GM12872 (cell line): Measurements from ENCODE around the gene LDB1.

Experiments used
- TF ChIP-seq, protein P1 (sequence below): IDR thresholded peaks from 3 replicates; pipeline ENCODE4 v1.5.1; 2011; ENCODE audit warnings: low read depth, mild to moderate bottlenecking, low read length, moderate library complexity; ENCODE audit not compliant: insufficient read depth

Gene LDB1

DNA sequence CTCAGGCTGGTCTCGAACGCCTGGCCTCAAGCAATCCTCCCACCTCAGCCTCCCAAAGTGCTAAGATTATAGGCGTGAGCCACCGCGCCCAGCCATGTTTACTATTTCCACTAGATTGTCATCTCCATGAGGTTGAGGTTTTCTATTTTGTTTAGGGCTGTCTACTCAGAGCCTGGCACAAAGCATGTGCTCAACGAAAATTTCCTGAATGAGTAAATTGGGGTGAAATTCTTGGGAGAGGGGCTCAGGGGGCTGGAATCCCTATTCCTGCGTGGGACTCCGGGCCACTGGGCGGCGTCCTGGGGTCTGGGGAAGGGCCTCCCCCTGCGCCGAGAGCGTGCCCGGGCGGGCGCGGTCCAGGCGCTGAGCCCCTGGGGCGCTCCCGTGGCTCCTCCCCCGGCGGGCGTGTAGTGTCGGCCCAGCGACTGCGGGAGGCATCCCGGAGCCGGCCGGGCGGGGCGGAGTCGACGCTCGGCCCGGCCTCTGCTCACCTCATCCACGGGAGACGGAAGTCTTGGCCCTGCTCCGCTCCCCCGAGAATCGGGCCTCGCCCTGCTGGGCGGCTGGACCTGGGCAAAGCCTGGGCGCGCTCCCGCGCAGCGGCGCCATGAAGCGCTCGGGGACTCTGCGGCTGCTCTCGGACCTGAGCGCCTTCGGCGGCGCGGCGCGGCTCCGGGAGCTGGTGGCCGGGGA lies 55.2 kb downstream of the LDB1 start, which contains the start of gene HPS6:
HPS6 (plus strand) TSS at position 482 of the 693 bp plus-strand sequence; CDS start at position 608, 126 bp downstream.
- TF ChIP-seq, protein P1, sequence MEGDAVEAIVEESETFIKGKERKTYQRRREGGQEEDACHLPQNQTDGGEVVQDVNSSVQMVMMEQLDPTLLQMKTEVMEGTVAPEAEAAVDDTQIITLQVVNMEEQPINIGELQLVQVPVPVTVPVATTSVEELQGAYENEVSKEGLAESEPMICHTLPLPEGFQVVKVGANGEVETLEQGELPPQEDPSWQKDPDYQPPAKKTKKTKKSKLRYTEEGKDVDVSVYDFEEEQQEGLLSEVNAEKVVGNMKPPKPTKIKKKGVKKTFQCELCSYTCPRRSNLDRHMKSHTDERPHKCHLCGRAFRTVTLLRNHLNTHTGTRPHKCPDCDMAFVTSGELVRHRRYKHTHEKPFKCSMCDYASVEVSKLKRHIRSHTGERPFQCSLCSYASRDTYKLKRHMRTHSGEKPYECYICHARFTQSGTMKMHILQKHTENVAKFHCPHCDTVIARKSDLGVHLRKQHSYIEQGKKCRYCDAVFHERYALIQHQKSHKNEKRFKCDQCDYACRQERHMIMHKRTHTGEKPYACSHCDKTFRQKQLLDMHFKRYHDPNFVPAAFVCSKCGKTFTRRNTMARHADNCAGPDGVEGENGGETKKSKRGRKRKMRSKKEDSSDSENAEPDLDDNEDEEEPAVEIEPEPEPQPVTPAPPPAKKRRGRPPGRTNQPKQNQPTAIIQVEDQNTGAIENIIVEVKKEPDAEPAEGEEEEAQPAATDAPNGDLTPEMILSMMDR, result no peak; the same call in 2 of the 3 replicates

DNA sequence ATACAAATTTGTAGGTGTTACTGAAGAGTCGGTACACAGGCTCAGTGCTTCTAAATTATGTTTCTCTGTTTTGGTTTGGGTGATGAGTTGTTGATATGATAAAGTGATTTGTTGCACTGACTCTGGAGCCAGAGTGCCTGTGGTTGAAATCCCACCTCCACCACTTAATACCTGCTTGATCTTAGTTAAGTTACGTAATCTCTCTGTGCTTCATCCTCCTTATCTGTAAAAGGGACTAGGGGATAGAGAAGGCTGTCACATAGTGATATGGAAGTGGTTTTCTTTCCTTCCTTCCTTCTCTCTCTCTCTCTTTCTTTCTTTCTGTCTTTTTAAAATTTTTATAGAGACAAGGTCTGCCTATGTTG lies 55.7 kb downstream of the LDB1 start:
- TF ChIP-seq, protein P1, result no peak

DNA sequence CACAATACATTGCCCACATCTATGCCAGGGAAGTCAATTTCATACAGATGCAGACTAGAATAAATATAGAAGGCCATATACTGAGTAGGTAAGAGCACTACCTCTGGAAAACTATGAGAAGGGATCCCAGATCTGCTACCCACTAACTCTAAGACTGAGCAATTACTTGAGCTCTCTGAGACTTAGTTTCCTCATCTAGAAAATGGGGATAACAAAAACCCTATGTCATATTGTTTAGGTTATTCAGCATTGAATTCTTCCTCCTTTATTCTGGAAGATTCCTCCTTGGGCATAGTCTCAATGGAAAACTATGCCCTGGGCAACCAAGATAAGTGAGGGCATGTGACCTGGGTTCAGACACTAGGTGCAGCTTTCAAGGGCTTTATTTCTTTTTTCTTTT lies 60.2 kb downstream of the LDB1 start:
- TF ChIP-seq, protein P1, result no peak
